ENCODE data around the gene RIC3.

The RIC3 gene

GRCh38 chr11:8102296-8102915, 66.4 kb downstream of the RIC3 start:
- DNase-seq = no peak

- no peak for DNase-seq
These were observed 67.4 kb downstream of the RIC3 start for GRCh38 chr11:8101421-8101820.

GRCh38 chr11:8100605-8101004, 68.2 kb downstream of the RIC3 start:
- no peak for DNase-seq

- no peak for DNase-seq
These were observed 68.7 kb downstream of the RIC3 start for GRCh38 chr11:8100158-8100557.

GRCh38 chr11:8099291-8099899, 69.4 kb downstream of the RIC3 start:
- DNase-seq = peak; percentile 80 to 83

- DNase-seq = no peak
These were observed 69.9 kb downstream of the RIC3 start for GRCh38 chr11:8098879-8099278.

- no peak for DNase-seq
These were observed 70.5 kb downstream of the RIC3 start for GRCh38 chr11:8098361-8098760.

GRCh38 chr11:8097926-8098325, 70.9 kb downstream of the RIC3 start:
- DNase-seq = no peak

GRCh38 chr11:8097468-8097867, 71.4 kb downstream of the RIC3 start:
- DNase-seq = no peak

- no peak for DNase-seq
These were observed 71.8 kb downstream of the RIC3 start for GRCh38 chr11:8097062-8097461.

GRCh38 chr11:8096575-8096974, 72.2 kb downstream of the RIC3 start:
- DNase-seq = no peak

- DNase-seq = peak; percentile 2 to 7
These were observed 72.9 kb downstream of the RIC3 start for GRCh38 chr11:8095806-8096522.

GRCh38 chr11:8095371-8095770, 73.5 kb downstream of the RIC3 start:
- peak; percentile 7 for DNase-seq

GRCh38 chr11:8094656-8095055, 74.2 kb downstream of the RIC3 start:
- DNase-seq = peak; percentile 6 to 10

- DNase-seq = peak in 1 of 2 experiments; percentile 4
These were observed 74.8 kb downstream of the RIC3 start for GRCh38 chr11:8093931-8094575.

GRCh38 chr11:8092587-8093424, 76.0 kb downstream of the RIC3 start:
- DNase-seq = peak; percentile 63 to 65

GRCh38 chr11:8091721-8092120, 77.1 kb downstream of the RIC3 start:
- peak in 1 of 2 experiments; percentile 12 for DNase-seq

- DNase-seq = peak; percentile 52 to 59
These were observed 78.1 kb downstream of the RIC3 start for GRCh38 chr11:8090756-8091155.

GRCh38 chr11:8089791-8090510, 78.9 kb downstream of the RIC3 start:
- no peak for DNase-seq

GRCh38 chr11:8087756-8088155, 81.1 kb downstream of the RIC3 start:
- DNase-seq = no peak

- no peak for DNase-seq
These were observed 81.6 kb downstream of the RIC3 start for GRCh38 chr11:8087185-8087584.

- no peak for DNase-seq
These were observed 82.3 kb downstream of the RIC3 start for GRCh38 chr11:8086571-8086970.

Measured in activated T-cell treated with anti-CD3 and anti-CD28 coated beads, Interleukin-2, amount 50 U/mL, for 48 hours (primary cell).